Activated B cell treated with CpG ODN at 0.5 μM for 24 hours (primary cell): ENCODE data around the gene PDCD11. TPM values are rescaled to one million over a fixed set of nuclear protein-coding genes. Genes with fewer than 3 reads are reported as not detected.

Source experiments
- ATAC-seq: fragments of 200-7000 bp; cut with Tn5 transposase; one replicate; pipeline ENCODE4 v1.10.0; 2021; ENCODE audit warnings: low read depth, mild to moderate bottlenecking, moderate library complexity
- CTCF ChIA-PET: fragments of 350-600 bp; sonication (Branson Sonifier 250); formaldehyde crosslinking; loops from one replicate; lab custom pipeline; 2021; ENCODE audit warnings: antibody characterized with exemption; lab: Charles Lee
- POLR2A ChIA-PET: fragments of 350-600 bp; sonication (Branson Sonifier 250); formaldehyde crosslinking; loops from one replicate; lab custom pipeline; 2021; ENCODE audit warnings: antibody characterized with exemption; lab: Charles Lee
- DNase-seq: peaks from one replicate; pipeline ENCODE4 v3.0.0; 2022
- H3K27ac Mint-ChIP-seq: one replicate; pipeline ENCODE4 v1.8.0; 2020; ENCODE audit warnings: mixed read lengths
- H3K27me3 Mint-ChIP-seq: one replicate; pipeline ENCODE4 v1.8.0; 2021; ENCODE audit warnings: mixed read lengths
- H3K36me3 Mint-ChIP-seq: one replicate; pipeline ENCODE4 v1.8.0; 2021; ENCODE audit warnings: low read depth, mixed read lengths
- H3K4me1 Mint-ChIP-seq: one replicate; pipeline ENCODE4 v1.8.0; 2021; ENCODE audit warnings: mixed read lengths
- H3K4me3 Mint-ChIP-seq: one replicate; pipeline ENCODE4 v1.8.0; 2020; ENCODE audit warnings: mild to moderate bottlenecking, mixed read lengths
- H3K9me3 Mint-ChIP-seq: one replicate; pipeline ENCODE4 v1.8.0; 2020; ENCODE audit warnings: mixed read lengths
- intact Hi-C: fragments of 100-400 bp; cut with micrococcal nuclease; formaldehyde crosslinking; loops from one replicate; pipeline ENCODE4 v1.15.1; 2024
- total RNA-seq: library from RNA; stranded (reverse); gene quantifications from 2 replicates; pipeline ENCODE4 v1.2.3, GENCODE V29; 2022
- TF ChIP-seq, protein P1 (sequence below): fragments of 200-600 bp; IDR thresholded peaks from one replicate; pipeline ENCODE4 v1.8.0; 2022; ENCODE audit warnings: antibody characterized with exemption, mild to moderate bottlenecking

Gene PDCD11
- total RNA-seq, 1 donor from 2014 or later, result 66.0 TPM

DNA sequence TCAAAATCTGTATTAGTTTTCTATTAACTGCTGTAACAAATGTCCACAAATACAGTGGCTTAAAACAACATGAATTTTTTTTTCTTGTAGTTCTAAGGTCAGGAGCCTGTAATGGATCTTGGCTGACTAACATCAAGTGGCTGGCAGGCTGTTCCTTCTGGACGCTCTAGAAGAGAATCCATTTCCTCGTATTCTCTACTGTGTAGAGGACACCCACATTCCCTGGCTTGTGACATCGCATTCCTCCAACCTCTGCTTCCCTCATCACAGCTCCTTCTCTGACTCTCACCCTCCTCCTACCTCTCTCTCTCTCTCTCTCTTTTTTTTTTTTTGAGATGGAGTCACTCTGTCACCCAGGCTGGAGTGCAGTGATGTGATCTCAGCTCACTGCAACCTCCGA lies 67.1 kb downstream of the PDCD11 start:
- H3K4me1 Mint-ChIP-seq, result peaks cover 35% of the 10 kb centered on the region

DNA sequence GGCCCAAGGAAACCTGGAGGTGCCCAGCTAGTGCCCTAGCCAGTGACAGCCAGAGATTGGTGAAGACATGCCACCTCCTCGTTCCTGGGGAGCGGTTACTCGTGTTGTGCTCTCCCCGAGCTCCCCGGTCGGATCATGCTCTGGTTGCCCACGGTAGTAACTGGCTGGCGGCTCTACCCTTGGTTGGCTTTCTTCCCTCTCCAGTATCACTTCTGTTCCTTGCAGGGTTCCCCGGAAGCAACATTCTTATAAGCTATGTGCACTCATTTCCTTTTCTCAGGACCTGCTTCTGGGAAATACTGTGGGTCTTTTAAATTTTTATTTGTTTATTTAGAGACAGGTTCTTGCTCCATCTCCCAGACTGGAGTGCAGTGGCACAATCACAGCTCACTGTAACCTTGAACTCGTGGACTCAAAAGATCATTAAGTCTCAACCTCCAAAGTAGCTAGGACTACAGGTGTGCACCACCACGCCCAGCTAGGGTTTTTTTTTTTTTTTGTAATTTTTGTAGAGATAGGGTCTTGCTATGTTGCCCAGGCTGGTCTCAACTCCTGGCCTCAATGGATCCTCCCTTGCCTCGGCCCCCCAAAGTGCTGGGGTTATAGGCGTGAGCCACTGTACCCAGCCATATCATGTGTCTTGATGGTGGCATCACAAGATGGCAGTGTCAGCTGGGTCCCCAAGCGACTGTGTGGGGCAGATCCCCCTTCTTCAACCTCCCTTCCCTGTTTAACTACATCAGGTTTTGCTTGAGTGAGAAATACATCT lies 69.2 kb downstream of the PDCD11 start:
- ATAC-seq (no peak), DNase-seq (no peak)
- TF ChIP-seq, protein P1, sequence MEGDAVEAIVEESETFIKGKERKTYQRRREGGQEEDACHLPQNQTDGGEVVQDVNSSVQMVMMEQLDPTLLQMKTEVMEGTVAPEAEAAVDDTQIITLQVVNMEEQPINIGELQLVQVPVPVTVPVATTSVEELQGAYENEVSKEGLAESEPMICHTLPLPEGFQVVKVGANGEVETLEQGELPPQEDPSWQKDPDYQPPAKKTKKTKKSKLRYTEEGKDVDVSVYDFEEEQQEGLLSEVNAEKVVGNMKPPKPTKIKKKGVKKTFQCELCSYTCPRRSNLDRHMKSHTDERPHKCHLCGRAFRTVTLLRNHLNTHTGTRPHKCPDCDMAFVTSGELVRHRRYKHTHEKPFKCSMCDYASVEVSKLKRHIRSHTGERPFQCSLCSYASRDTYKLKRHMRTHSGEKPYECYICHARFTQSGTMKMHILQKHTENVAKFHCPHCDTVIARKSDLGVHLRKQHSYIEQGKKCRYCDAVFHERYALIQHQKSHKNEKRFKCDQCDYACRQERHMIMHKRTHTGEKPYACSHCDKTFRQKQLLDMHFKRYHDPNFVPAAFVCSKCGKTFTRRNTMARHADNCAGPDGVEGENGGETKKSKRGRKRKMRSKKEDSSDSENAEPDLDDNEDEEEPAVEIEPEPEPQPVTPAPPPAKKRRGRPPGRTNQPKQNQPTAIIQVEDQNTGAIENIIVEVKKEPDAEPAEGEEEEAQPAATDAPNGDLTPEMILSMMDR, result no peak
- Mint-ChIP-seq H3K36me3 (no peaks in the 10 kb centered on the region), H3K27ac (peak overlapping the region; percentile 68), H3K4me1 (peaks cover 45% of the 10 kb centered on the region), H3K27me3 (no peaks in the 10 kb centered on the region), H3K9me3 (no peaks in the 10 kb centered on the region), H3K4me3 (no peak overlapping the region)
- intact Hi-C loops, result no loop called here
- POLR2A ChIA-PET, result interaction anchor here (0.6 to 1.4 kb wide), 3 partner anchors 9 to 349 kb away, joined by 3 to 4 read pairs (median 3); no protein-coding TSS in a partner anchor
- CTCF ChIA-PET, result no interaction called here

More for the DNA sequence above, 67.1 kb downstream of the PDCD11 start:
- DNase-seq (no peak), ATAC-seq (no peak)
- Mint-ChIP-seq H3K4me3 (no peak overlapping the region), H3K27ac (no peak overlapping the region), H3K9me3 (no peaks in the 10 kb centered on the region), H3K36me3 (no peaks in the 10 kb centered on the region), H3K27me3 (no peaks in the 10 kb centered on the region)
- POLR2A ChIA-PET, result interaction anchor here (1.6 kb wide), 1 partner anchor 11 kb away, joined by 14 read pairs; no protein-coding TSS in a partner anchor
- CTCF ChIA-PET, result no interaction called here
- intact Hi-C loops, result no loop called here
- TF ChIP-seq, protein P1, result no peak

- Mint-ChIP-seq H3K4me1 (peaks cover 56% of the 10 kb centered on the region), H3K36me3 (no peaks in the 10 kb centered on the region), H3K4me3 (no peak overlapping the region), H3K27me3 (no peaks in the 10 kb centered on the region), H3K27ac (peak overlapping the region; percentile 96), H3K9me3 (no peaks in the 10 kb centered on the region)
- no peak for ATAC-seq
- CTCF ChIA-PET, result interaction anchor here (1.3 kb wide), 1 partner anchor 14 kb away, joined by 3 read pairs; no protein-coding TSS in a partner anchor
- TF ChIP-seq, protein P1, result no peak
- no peak for DNase-seq
- intact Hi-C loops, result loop anchor here (1.0 kb wide), 1 partner anchor 16 kb away; no protein-coding TSS in a partner anchor
- POLR2A ChIA-PET, result interaction anchor here (0.7 to 1.5 kb wide), 4 partner anchors 8 to 730 kb away, joined by 3 to 17 read pairs (median 4); partner anchors contain the start of genes CALHM1 and CALHM2
These were observed 70.3 kb downstream of the PDCD11 start for GRCh38 chr10:103466734-103467133.

GRCh38 chr10:103467406-103467805 lies 71.0 kb downstream of the PDCD11 start:
- TF ChIP-seq, protein P1, result no peak
- Mint-ChIP-seq H3K4me1 (peaks cover 62% of the 10 kb centered on the region), H3K27ac (peak overlapping the region; percentile 96), H3K4me3 (peak overlapping the region; percentile 71), H3K36me3 (no peaks in the 10 kb centered on the region), H3K9me3 (no peaks in the 10 kb centered on the region), H3K27me3 (no peaks in the 10 kb centered on the region)
- ATAC-seq (peak; percentile 40), DNase-seq (no peak)
- CTCF ChIA-PET, result interaction anchor here (0.6 to 1.3 kb wide), 3 partner anchors 14 to 93 kb away, joined by 3 to 4 read pairs (median 3); no protein-coding TSS in a partner anchor
- POLR2A ChIA-PET, result interaction anchor here (0.7 to 1.5 kb wide), 5 partner anchors 9 to 730 kb away, joined by 3 to 17 read pairs (median 4); partner anchors contain the start of genes CALHM1 and CALHM2
- intact Hi-C loops, result loop anchor here (1.0 kb wide), 1 partner anchor 15 kb away; no protein-coding TSS in a partner anchor

- H3K27me3 Mint-ChIP-seq, result no peaks in the 10 kb centered on the region
- DNase-seq (no peak), ATAC-seq (no peak)
- intact Hi-C loops, result no loop called here
- no peaks in the 10 kb centered on the region for H3K36me3 Mint-ChIP-seq
- peaks cover 75% of the 10 kb centered on the region for H3K4me1 Mint-ChIP-seq
- ChIA-PET POLR2A (interaction anchor here (4.4 kb wide), 1 partner anchor 16 kb away, joined by 58 read pairs; the partner anchor contains the start of gene CALHM2), CTCF (interaction anchor here (1.0 kb wide), 1 partner anchor 16 kb away, joined by 4 read pairs; no protein-coding TSS in a partner anchor)
- H3K4me3 Mint-ChIP-seq, result no peak overlapping the region
- peak overlapping the region; percentile 96 for H3K27ac Mint-ChIP-seq
- TF ChIP-seq, protein P1, result no peak
- no peaks in the 10 kb centered on the region for H3K9me3 Mint-ChIP-seq
These were observed 72.8 kb downstream of the PDCD11 start for GRCh38 chr10:103469201-103469600.
